Measurements from ENCODE around the gene MEIS3. TPM values are rescaled to one million over a fixed set of nuclear protein-coding genes. Genes with fewer than 3 reads are reported as not detected.
A peak's percentile ranks its signal among the peaks of the same experiment; 100 is the strongest.

The MEIS3 gene
- total and polyA plus RNA-seq, 9 of the 15 experiments (the other 6 are each of a cell fraction or from before 2014, with no cell fraction given) = 0.06 to 0.80 (median 0.25) TPM; not detected in 1

- TF ChIP-seq E2F5 (CRISPR knock-in tag; IDR thresholded peaks at IDR 0.05) (no peak), FOXK2 (conservative IDR thresholded peaks at IDR 0.05 in 1 of 2, IDR thresholded peaks at IDR 0.05 in 1 of 2; ENCODE audit: low read depth in 2 of 2) (no peak; a peak in 1 of 4 replicates), ZNF384 (IDR thresholded peaks at IDR 0.05; ENCODE audit: low read depth, low read length) (no peak; the same call in 1 of the 2 replicates), ZBTB26 (CRISPR knock-in tag; IDR thresholded peaks at IDR 0.05) (peak; percentile 58; the same call in 1 of the 2 replicates), TFAP4 (CRISPR knock-in tag; IDR thresholded peaks at IDR 0.05; ENCODE audit: borderline replicate concordance) (no peak), ARID3B (CRISPR knock-in tag; IDR thresholded peaks at IDR 0.05; ENCODE audit: borderline replicate concordance) (no peak), VEZF1 (CRISPR knock-in tag; IDR thresholded peaks at IDR 0.05) (no peak; the same call in 1 of the 2 replicates), ARID1B (IDR thresholded peaks at IDR 0.05) (0 out of 2 replicates have a peak, but pooled peaks have one; percentile 24), NR4A1 (CRISPR knock-in tag; IDR thresholded peaks at IDR 0.05) (no peak), NR4A1 (tag; IDR thresholded peaks at IDR 0.05) (no peak), RB1 (IDR thresholded peaks at IDR 0.05; ENCODE audit: low read depth) (0 out of 2 replicates have a peak, but pooled peaks have one; percentile 37), TCF7L2 (IDR thresholded peaks at IDR 0.05; ENCODE audit: low read depth, low read length) (no peak), STAG1 (CRISPR knock-in tag; IDR thresholded peaks at IDR 0.05; ENCODE audit: borderline replicate concordance) (peak; percentile 87; the same call in 1 of the 2 replicates), HCFC1 (IDR thresholded peaks at IDR 0.05; ENCODE audit: low read depth, low read length) (no peak), KLF16 (IDR thresholded peaks at IDR 0.05) (peak; percentile 41; the same call in 1 of the 2 replicates), RBM25 (IDR thresholded peaks at IDR 0.05; ENCODE audit: low read depth, low read length, severe bottlenecking) (no peak), CTBP1 (IDR thresholded peaks at IDR 0.05; ENCODE audit: borderline replicate concordance) (no peak), ZNF239 (CRISPR knock-in tag; IDR thresholded peaks at IDR 0.05) (no peak), MCM7 (IDR thresholded peaks at IDR 0.05) (no peak)
These were observed 8.2 kb upstream of the MEIS3 start (continued) for GRCh38 chr19:47427241-47428176.
